ENCODE data around the gene KNL1.
"Not testable (repeated sequence)": the region's sequence is repeated elsewhere in the genome, so short reads cannot be mapped to it uniquely, and the experiment has no call there.

KNL1 gene

GRCh38 chr15:40639677-40640076 lies 45.6 kb downstream of the KNL1 start:
- in situ Hi-C loops (cut with MboI; ENCODE audit: low sequenced_read_pairs, unreplicated experiment): no loop called here

GRCh38 chr15:40647523-40647922 lies 53.5 kb downstream of the KNL1 start:
- in situ Hi-C loops (cut with MboI; ENCODE audit: low sequenced_read_pairs, unreplicated experiment): no loop called here
- no peak for DNase-seq (ENCODE audit: low spot score)
- TF ChIP-seq CTCF (IDR thresholded peaks at IDR 0.05; ENCODE audit: borderline replicate concordance, control extremely low read depth, extremely low read depth, insufficient read depth, missing control alignments): no peak

More at GRCh38 chr15:40639677-40640076, 45.6 kb downstream of the KNL1 start:
- no peak for TF ChIP-seq CTCF (IDR thresholded peaks at IDR 0.05; ENCODE audit: borderline replicate concordance, control extremely low read depth, extremely low read depth, insufficient read depth, missing control alignments)
- DNase-seq (ENCODE audit: low spot score): no peak

GRCh38 chr15:40650479-40650878 lies 56.4 kb downstream of the KNL1 start:
- no peak for DNase-seq (ENCODE audit: low spot score)
- no peak for TF ChIP-seq CTCF (IDR thresholded peaks at IDR 0.05; ENCODE audit: borderline replicate concordance, control extremely low read depth, extremely low read depth, insufficient read depth, missing control alignments)
- in situ Hi-C loops (cut with MboI; ENCODE audit: low sequenced_read_pairs, unreplicated experiment): no loop called here

GRCh38 chr15:40660686-40661085 lies 66.6 kb downstream of the KNL1 start:
- in situ Hi-C loops (cut with MboI; ENCODE audit: low sequenced_read_pairs, unreplicated experiment): no loop called here
- no peak for TF ChIP-seq CTCF (IDR thresholded peaks at IDR 0.05; ENCODE audit: borderline replicate concordance, control extremely low read depth, extremely low read depth, insufficient read depth, missing control alignments)

GRCh38 chr15:40664909-40665308 lies 70.9 kb downstream of the KNL1 start:
- in situ Hi-C loops (cut with MboI; ENCODE audit: low sequenced_read_pairs, unreplicated experiment): no loop called here
- no peak for TF ChIP-seq CTCF (IDR thresholded peaks at IDR 0.05; ENCODE audit: borderline replicate concordance, control extremely low read depth, extremely low read depth, insufficient read depth, missing control alignments)
- no peak for DNase-seq (ENCODE audit: low spot score)

More at GRCh38 chr15:40660686-40661085, 66.6 kb downstream of the KNL1 start:
- DNase-seq (ENCODE audit: low spot score): no peak

- in situ Hi-C loops (cut with MboI; ENCODE audit: low sequenced_read_pairs, unreplicated experiment); DNase-seq (ENCODE audit: low spot score): not testable (repeated sequence)
These were observed 82.2 kb downstream of the KNL1 start for GRCh38 chr15:40676290-40676689.

GRCh38 chr15:40676906-40677305 lies 82.9 kb downstream of the KNL1 start:
- in situ Hi-C loops (cut with MboI; ENCODE audit: low sequenced_read_pairs, unreplicated experiment): not testable (repeated sequence)

GRCh38 chr15:40680151-40680550 lies 86.1 kb downstream of the KNL1 start:
- TF ChIP-seq CTCF (IDR thresholded peaks at IDR 0.05; ENCODE audit: borderline replicate concordance, control extremely low read depth, extremely low read depth, insufficient read depth, missing control alignments): no peak
- DNase-seq (ENCODE audit: low spot score): no peak
- in situ Hi-C loops (cut with MboI; ENCODE audit: low sequenced_read_pairs, unreplicated experiment): no loop called here

More at GRCh38 chr15:40676906-40677305, 82.9 kb downstream of the KNL1 start:
- not testable (repeated sequence) for DNase-seq (ENCODE audit: low spot score)

- in situ Hi-C loops (cut with MboI; ENCODE audit: low sequenced_read_pairs, unreplicated experiment); DNase-seq (ENCODE audit: low spot score): not testable (repeated sequence)
These were observed 86.9 kb downstream of the KNL1 start for GRCh38 chr15:40680959-40681358.

All from GM13976 (cell line).